GM21717 (cell line): ENCODE measurements around the gene SLC35F2.
"Not testable (repeated sequence)": the region's sequence is repeated elsewhere in the genome, so short reads cannot be mapped to it uniquely, and the experiment has no call there.

Experiments used
- ATAC-seq: cut with Tn5 transposase; IDR thresholded peaks from one replicate; pipeline ENCODE4 v1.9.1; 2021; ENCODE audit warnings: mild to moderate bottlenecking, moderate library complexity; ENCODE audit not compliant: unreplicated experiment

The SLC35F2 gene

GRCh38 chr11:107858217-107859070, at the start of gene SLC35F2:
TSS of gene SLC35F2 (minus strand) at chr11:107858787. CDS start at chr11:107858767, 20 bp downstream.
- ATAC-seq, result peak; percentile 90

GRCh38 chr11:107908211-107908610, 49.6 kb upstream of the SLC35F2 start:
- no peak for ATAC-seq

GRCh38 chr11:107898270-107898669, 39.7 kb upstream of the SLC35F2 start:
- ATAC-seq, result no peak

GRCh38 chr11:107882095-107882820, 23.7 kb upstream of the SLC35F2 start:
- no peak for ATAC-seq

GRCh38 chr11:107881471-107881870, 22.9 kb upstream of the SLC35F2 start:
- not testable (repeated sequence) for ATAC-seq

GRCh38 chr11:107876141-107876540, 17.6 kb upstream of the SLC35F2 start:
- no peak for ATAC-seq

GRCh38 chr11:107864591-107864990, 6.0 kb upstream of the SLC35F2 start:
- no peak for ATAC-seq

GRCh38 chr11:107860688-107861087, 2.1 kb upstream of the SLC35F2 start:
- no peak for ATAC-seq

- ATAC-seq, result not testable (repeated sequence)
These were observed 1.6 kb upstream of the SLC35F2 start for GRCh38 chr11:107860240-107860620.

GRCh38 chr11:107859459-107860239, 1.1 kb upstream of the SLC35F2 start:
- peak; percentile 23 for ATAC-seq

- ATAC-seq, result no peak
These were observed 904 bp downstream of the SLC35F2 start for GRCh38 chr11:107857550-107858216.

GRCh38 chr11:107856981-107857517, 1.5 kb downstream of the SLC35F2 start:
- no peak for ATAC-seq

GRCh38 chr11:107856180-107856980, 2.2 kb downstream of the SLC35F2 start:
- ATAC-seq, result no peak

- no peak for ATAC-seq
These were observed 5.5 kb downstream of the SLC35F2 start for GRCh38 chr11:107853070-107853469.

- no peak for ATAC-seq
These were observed 6.8 kb downstream of the SLC35F2 start for GRCh38 chr11:107851704-107852310.

GRCh38 chr11:107849790-107850189, 8.8 kb downstream of the SLC35F2 start:
- ATAC-seq, result no peak

GRCh38 chr11:107848345-107848744, 10.2 kb downstream of the SLC35F2 start:
- ATAC-seq, result no peak

- ATAC-seq, result no peak
These were observed 11.4 kb downstream of the SLC35F2 start for GRCh38 chr11:107847184-107847583.

- no peak for ATAC-seq
These were observed 14.5 kb downstream of the SLC35F2 start for GRCh38 chr11:107844041-107844440.
